Prostate gland (tissue), 2 donors: Measurements from ENCODE around the gene ZSCAN10. TPM values are rescaled to one million over a fixed set of nuclear protein-coding genes. Genes with fewer than 3 reads are reported as not detected.

Source experiments
- DNase-seq: peaks from one replicate; pipeline ENCODE4 v3.0.0-alpha.2; 2019; ENCODE audit warnings: low spot score
- H3K27ac ChIP-seq, 2 donors: fragments of 200-600 bp; sonication (generic); 2 replicates each; pipeline ENCODE4 v1.5.1; 2017 to 2019
- H3K27me3 ChIP-seq: fragments of 200-600 bp; sonication (generic); replicated peaks from 2 replicates; pipeline ENCODE4 v1.5.1; 2019; ENCODE audit not compliant: insufficient read depth
- H3K36me3 ChIP-seq, 2 donors: fragments of 200-600 bp; sonication (generic); 1 replicate in 1 of 2; 2 replicates in 1 of 2; pipeline versions ENCODE4 v1.5.1 to v1.8.1; 2017 to 2019
- H3K4me1 ChIP-seq: fragments of 200-600 bp; sonication (generic); replicated peaks from 2 replicates; pipeline ENCODE4 v1.5.1; 2019
- H3K4me3 ChIP-seq, 2 donors: fragments of 200-600 bp; sonication (generic); 2 replicates each; pipeline ENCODE4 v1.5.1; 2017 to 2019
- H3K9me3 ChIP-seq: fragments of 200-600 bp; sonication (generic); 2 replicates; pipeline ENCODE4 v1.5.1; 2017
- CTCF ChIP-seq, 4 experiments: fragments of 200-600 bp in 2 of 4; fragments of 450-650 bp in 2 of 4; sonication (generic) in 2 of 4; IDR thresholded peaks; 1 replicate in 3 of 4; 2 replicates in 1 of 4; pipeline ENCODE4 v1.5.1; 2016 to 2019; ENCODE audit warnings: antibody characterized with exemption in 4 of 4, mild to moderate bottlenecking in 2 of 4, moderate library complexity in 2 of 4
- POLR2A ChIP-seq: fragments of 450-650 bp; IDR thresholded peaks from one replicate; pipeline ENCODE4 v1.6.1; 2016; ENCODE audit warnings: antibody characterized with exemption, mild to moderate bottlenecking
- POLR2AphosphoS5 ChIP-seq: sonication (generic); formaldehyde crosslinking; IDR thresholded peaks from one replicate; pipeline ENCODE4 v1.6.1; 2017; ENCODE audit warnings: antibody characterized with exemption
- WGBS: methylation state at CpG from one replicate; pipeline ENCODE4 v1.1.5; 2018; 5-methylcytosine and 5-hydroxymethylcytosine counted together
- intact Hi-C: fragments of 100-400 bp; cut with DNase I; formaldehyde crosslinking; loops from one replicate; pipeline ENCODE4 v1.14.2; 2022
- small RNA-seq, 2 donors: library from RNA; depleted of rRNA; stranded (forward); fragments of <200 nt; gene quantifications; one replicate each; pipeline ENCODE3, GENCODE V24; 2016
- total RNA-seq, 2 donors: library from RNA; depleted of rRNA; stranded (reverse); fragments of >200 nt; gene quantifications; one replicate each; pipeline ENCODE4 v1.1.0, GENCODE V29; 2016

Gene ZSCAN10
- total RNA-seq, 2 donors from 2014 or later: 0.57 TPM; not detected in 1

DNA sequence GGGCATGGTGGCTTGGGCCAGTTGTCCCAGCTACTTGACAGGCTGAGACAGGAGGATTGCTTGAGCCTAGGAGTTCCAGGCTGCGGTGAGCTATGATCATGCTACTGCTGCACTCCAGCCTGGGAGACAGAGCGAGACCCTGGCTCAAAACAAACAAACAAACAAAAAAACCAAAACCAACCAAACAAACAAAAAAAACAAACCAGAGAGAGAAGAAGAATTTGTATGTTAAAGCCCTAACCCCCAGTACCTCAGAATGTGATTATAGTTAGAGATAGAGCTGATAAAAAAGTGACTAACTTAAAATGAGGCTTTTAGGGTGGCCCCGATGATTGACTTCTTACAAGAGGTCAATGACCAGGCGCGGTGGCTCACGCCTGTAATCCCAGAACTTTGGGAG is 54.4 kb downstream of the ZSCAN10 start:
- TF ChIP-seq POLR2A (no peak), CTCF (IDR thresholded peaks at IDR 0.05) (no peak), POLR2AphosphoS5 (no peak)
- peaks cover 2% of the 10 kb centered on the region for H3K27me3 ChIP-seq
- no peak for DNase-seq
- intact Hi-C loops: no loop called here
- H3K4me1 ChIP-seq: peaks cover 10% of the 10 kb centered on the region
- WGBS: 86% methylated on average over 6 of the region's 6 CpGs
- no peak overlapping the region for H3K27ac ChIP-seq
- no peaks in the 10 kb centered on the region for H3K9me3 ChIP-seq
- no peak overlapping the region for H3K4me3 ChIP-seq
- no peaks in the 10 kb centered on the region for H3K36me3 ChIP-seq

GRCh38 chr16:3042376-3042775 is 56.7 kb downstream of the ZSCAN10 start:
- WGBS: 80% methylated on average over 3 of the region's 3 CpGs
- H3K4me1 ChIP-seq: peaks cover 10% of the 10 kb centered on the region
- TF ChIP-seq POLR2A (no peak), POLR2AphosphoS5 (no peak)
- no peak overlapping the region for H3K4me3 ChIP-seq
- H3K27ac ChIP-seq: no peak overlapping the region
- peaks cover 2% of the 10 kb centered on the region for H3K27me3 ChIP-seq
- H3K36me3 ChIP-seq: no peaks in the 10 kb centered on the region
- no peaks in the 10 kb centered on the region for H3K9me3 ChIP-seq
- DNase-seq: no peak
- intact Hi-C loops: no loop called here

GRCh38 chr16:3038896-3039295 is 60.2 kb downstream of the ZSCAN10 start:
- no peaks in the 10 kb centered on the region for H3K9me3 ChIP-seq
- no peak for TF ChIP-seq POLR2A
- no peak for TF ChIP-seq CTCF (IDR thresholded peaks at IDR 0.05)
- TF ChIP-seq POLR2AphosphoS5: no peak
- no peaks in the 10 kb centered on the region for H3K27me3 ChIP-seq
- no peak overlapping the region for H3K27ac ChIP-seq
- DNase-seq: no peak
- no peak overlapping the region for H3K4me3 ChIP-seq
- no peaks in the 10 kb centered on the region for H3K36me3 ChIP-seq
- intact Hi-C loops: no loop called here
- WGBS: 67% methylated on average over 5 of the region's 5 CpGs
- no peaks in the 10 kb centered on the region for H3K4me1 ChIP-seq

Small RNA genes lying within 50 kb of the gene (small RNA-seq; reads per million reads assigned to genes)
- 0.09 to 0.30 reads per million in 2 donors for gene RNU1-22P

Other genes with a start within 250 kb of the ZSCAN10 start
- 10 to 100 TPM; 18.6 to 30.9 TPM for gene PRSS22, start 241.1 kb downstream of the ZSCAN10 start, total RNA-seq
- 100 to 1,000 TPM in 1 of 2 donors, 10 to 100 TPM in 1; 78.8 to 150 TPM for gene FLYWCH2, start 216.1 kb downstream of the ZSCAN10 start, total RNA-seq
- gene FLYWCH1, start 187.4 kb downstream of the ZSCAN10 start, total RNA-seq: 10 to 100 TPM; 53.0 to 55.6 TPM
- 1 to 10 TPM; 1.4 to 4.0 TPM for gene KREMEN2, start 135.0 kb downstream of the ZSCAN10 start, total RNA-seq
- 10 to 100 TPM in 1 of 2 donors, 1 to 10 TPM in 1; 9.1 to 25.1 TPM for gene PAQR4, start 129.9 kb downstream of the ZSCAN10 start, total RNA-seq
- 10 to 100 TPM in 1 of 2 donors, 1 to 10 TPM in 1; 4.1 to 25.5 TPM for gene PKMYT1, start 118.8 kb downstream of the ZSCAN10 start, total RNA-seq
- gene CLDN9, start 86.4 kb downstream of the ZSCAN10 start, total RNA-seq: under 1 TPM in 1 of 2 donors, not detected in 1; 0.91 TPM
- gene CLDN6, start 81.1 kb downstream of the ZSCAN10 start, total RNA-seq: under 1 TPM in 1 of 2 donors, not detected in 1; 0.14 TPM
- gene TNFRSF12A, start 78.9 kb downstream of the ZSCAN10 start, total RNA-seq: 10 to 100 TPM; 57.4 to 59.0 TPM
- gene HCFC1R1, start 75.4 kb downstream of the ZSCAN10 start, total RNA-seq: 10 to 100 TPM; 52.4 to 67.0 TPM
- 10 to 100 TPM; 22.9 to 28.0 TPM for gene THOC6, start 75.3 kb downstream of the ZSCAN10 start, total RNA-seq
- gene BICDL2, start 62.4 kb downstream of the ZSCAN10 start, total RNA-seq: 10 to 100 TPM; 54.6 to 59.6 TPM
- 1 to 10 TPM in 1 of 2 donors, under 1 TPM in 1; 0.74 to 1.4 TPM for gene MMP25, start 52.7 kb downstream of the ZSCAN10 start, total RNA-seq
- 10 to 100 TPM; 13.5 to 33.3 TPM for gene IL32, start 33.7 kb downstream of the ZSCAN10 start, total RNA-seq
- 10 to 100 TPM; 20.9 to 27.0 TPM for gene ZNF205, start 13.3 kb upstream of the ZSCAN10 start, total RNA-seq
- gene ZNF213, start 35.7 kb upstream of the ZSCAN10 start, total RNA-seq: 10 to 100 TPM; 18.4 to 28.1 TPM
- not detected for gene OR1F1, start 88.9 kb upstream of the ZSCAN10 start, total RNA-seq
- gene ZNF200, start 135.9 kb upstream of the ZSCAN10 start, total RNA-seq: 10 to 100 TPM in 1 of 2 donors, 1 to 10 TPM in 1; 8.2 to 18.6 TPM
- 1 to 10 TPM in 1 of 2 donors, under 1 TPM in 1; 0.77 to 5.9 TPM for gene MEFV, start 157.3 kb upstream of the ZSCAN10 start, total RNA-seq
- gene ZNF263, start 184.2 kb upstream of the ZSCAN10 start, total RNA-seq: 10 to 100 TPM; 51.2 to 88.8 TPM
- 10 to 100 TPM in 1 of 2 donors, 1 to 10 TPM in 1; 4.4 to 15.5 TPM for gene TIGD7, start 206.1 kb upstream of the ZSCAN10 start, total RNA-seq
- 10 to 100 TPM; 34.9 to 41.5 TPM for gene ZNF75A, start 206.2 kb upstream of the ZSCAN10 start, total RNA-seq